Activated T-cell treated with anti-CD3 and anti-CD28 coated beads, Interleukin-2, amount 50 U/mL, for 24 hours (primary cell): ENCODE data around the gene TUBA3E.
"Not testable (repeated sequence)": the region's sequence is repeated elsewhere in the genome, so short reads cannot be mapped to it uniquely, and the experiment has no call there.

ENCODE experiments used
- DNase-seq: peaks from one replicate; pipeline ENCODE4 v3.0.0-alpha.2; 2020
- H3K27ac Mint-ChIP-seq: 2 replicates; pipeline ENCODE4 v1.8.0; 2020; ENCODE audit warnings: mild to moderate bottlenecking, mixed read lengths
- H3K27me3 Mint-ChIP-seq: 2 replicates; pipeline ENCODE4 v1.8.0; 2020; ENCODE audit warnings: mixed read lengths
- H3K36me3 Mint-ChIP-seq: 2 replicates; pipeline ENCODE4 v1.8.0; 2020; ENCODE audit warnings: low read depth, mixed read lengths
- H3K4me1 Mint-ChIP-seq: 2 replicates; pipeline ENCODE4 v1.8.0; 2020; ENCODE audit warnings: low read depth, mixed read lengths
- H3K4me3 Mint-ChIP-seq: 2 replicates; pipeline ENCODE4 v1.8.0; 2020; ENCODE audit warnings: mild to moderate bottlenecking, moderate library complexity, mixed read lengths
- H3K9me3 Mint-ChIP-seq: 2 replicates; pipeline ENCODE4 v1.8.0; 2020; ENCODE audit warnings: mixed read lengths

Gene TUBA3E

GRCh38 chr2:130183512-130184373 lies 14.5 kb downstream of the TUBA3E start:
- H3K4me3 Mint-ChIP-seq, result peak overlapping the region; percentile 84
- H3K9me3 Mint-ChIP-seq, result no peaks in the 10 kb centered on the region
- no peak for DNase-seq
- peaks cover 67% of the 10 kb centered on the region for H3K36me3 Mint-ChIP-seq
- H3K27ac Mint-ChIP-seq, result peak overlapping the region; percentile 89
- H3K27me3 Mint-ChIP-seq, result no peaks in the 10 kb centered on the region
- peaks cover 24% of the 10 kb centered on the region for H3K4me1 Mint-ChIP-seq

GRCh38 chr2:130182826-130183511 lies 15.3 kb downstream of the TUBA3E start:
- peak overlapping the region; percentile 89 for H3K27ac Mint-ChIP-seq
- peaks cover 65% of the 10 kb centered on the region for H3K36me3 Mint-ChIP-seq
- peak overlapping the region; percentile 84 for H3K4me3 Mint-ChIP-seq
- peak; percentile 56 for DNase-seq
- peaks cover 28% of the 10 kb centered on the region for H3K4me1 Mint-ChIP-seq
- not testable (repeated sequence) for H3K27me3 Mint-ChIP-seq, H3K9me3 Mint-ChIP-seq

GRCh38 chr2:130181880-130182682 lies 16.2 kb downstream of the TUBA3E start, which contains the start of gene MZT2B:
MZT2B (plus strand) TSS chr2:130182262; CDS start chr2:130182283, 21 bp downstream.
- peaks cover 33% of the 10 kb centered on the region for H3K4me1 Mint-ChIP-seq
- peaks cover 60% of the 10 kb centered on the region for H3K36me3 Mint-ChIP-seq
- peak within 1 kb of the TSS; percentile 97 for H3K4me3 Mint-ChIP-seq
- H3K27ac Mint-ChIP-seq, result peak within 1 kb of the TSS; percentile 98
- H3K9me3 Mint-ChIP-seq, H3K27me3 Mint-ChIP-seq: not testable (repeated sequence)
- DNase-seq, result peak; percentile 94

GRCh38 chr2:130181325-130181879 lies 16.8 kb downstream of the TUBA3E start, which contains the start of gene SMPD4:
SMPD4 (minus strand) TSS chr2:130181602; CDS start chr2:130176592, 5,010 bp downstream.
- H3K36me3 Mint-ChIP-seq, result peaks cover 63% of the 10 kb centered on the region
- no peaks in the 10 kb centered on the region for H3K9me3 Mint-ChIP-seq
- no peaks in the 10 kb centered on the region for H3K27me3 Mint-ChIP-seq
- H3K4me3 Mint-ChIP-seq, result peak within 1 kb of the TSS; percentile 97
- peak; percentile 99 for DNase-seq
- peak within 1 kb of the TSS; percentile 98 for H3K27ac Mint-ChIP-seq
- peaks cover 37% of the 10 kb centered on the region for H3K4me1 Mint-ChIP-seq

GRCh38 chr2:130180404-130181324 lies 17.6 kb downstream of the TUBA3E start:
- DNase-seq, result not testable (repeated sequence)
- Mint-ChIP-seq H3K4me3 (peak overlapping the region; percentile 97), H3K36me3 (peaks cover 62% of the 10 kb centered on the region)

GRCh38 chr2:130174866-130175265 lies 23.4 kb downstream of the TUBA3E start:
- Mint-ChIP-seq H3K4me1 (peaks cover 24% of the 10 kb centered on the region), H3K36me3 (peaks cover 80% of the 10 kb centered on the region), H3K27ac (peak overlapping the region; percentile 34)
- H3K27me3 Mint-ChIP-seq, H3K4me3 Mint-ChIP-seq, DNase-seq, H3K9me3 Mint-ChIP-seq: not testable (repeated sequence)

More at GRCh38 chr2:130180404-130181324, 17.6 kb downstream of the TUBA3E start:
- Mint-ChIP-seq H3K27ac (peak overlapping the region; percentile 98), H3K4me1 (peaks cover 38% of the 10 kb centered on the region)
- not testable (repeated sequence) for H3K9me3 Mint-ChIP-seq, H3K27me3 Mint-ChIP-seq

GRCh38 chr2:130169896-130170295 lies 28.3 kb downstream of the TUBA3E start:
- Mint-ChIP-seq H3K4me3 (no peak overlapping the region), H3K9me3 (no peaks in the 10 kb centered on the region), H3K4me1 (peaks cover 2% of the 10 kb centered on the region), H3K27me3 (no peaks in the 10 kb centered on the region), H3K27ac (no peak overlapping the region), H3K36me3 (peaks cover 93% of the 10 kb centered on the region)
- no peak for DNase-seq

- H3K27ac Mint-ChIP-seq, H3K4me3 Mint-ChIP-seq, H3K4me1 Mint-ChIP-seq, H3K27me3 Mint-ChIP-seq, DNase-seq, H3K9me3 Mint-ChIP-seq: not testable (repeated sequence)
- peaks cover 93% of the 10 kb centered on the region for H3K36me3 Mint-ChIP-seq
Observed at GRCh38 chr2:130169163-130169562, 29.1 kb downstream of the TUBA3E start.

- H3K27me3 Mint-ChIP-seq, H3K4me1 Mint-ChIP-seq, H3K27ac Mint-ChIP-seq, H3K9me3 Mint-ChIP-seq, H3K4me3 Mint-ChIP-seq, DNase-seq: not testable (repeated sequence)
- peaks cover 92% of the 10 kb centered on the region for H3K36me3 Mint-ChIP-seq
Observed at GRCh38 chr2:130166611-130167010, 31.6 kb downstream of the TUBA3E start.

GRCh38 chr2:130165293-130166016 lies 32.8 kb downstream of the TUBA3E start:
- H3K27me3 Mint-ChIP-seq, result no peaks in the 10 kb centered on the region
- H3K36me3 Mint-ChIP-seq, result peaks cover 94% of the 10 kb centered on the region
- no peaks in the 10 kb centered on the region for H3K9me3 Mint-ChIP-seq
- DNase-seq, result no peak
- H3K4me3 Mint-ChIP-seq, result no peak overlapping the region
- no peak overlapping the region for H3K27ac Mint-ChIP-seq
- peaks cover 1% of the 10 kb centered on the region for H3K4me1 Mint-ChIP-seq

- Mint-ChIP-seq H3K27ac (no peak overlapping the region), H3K9me3 (no peaks in the 10 kb centered on the region), H3K36me3 (peaks cover 94% of the 10 kb centered on the region), H3K4me3 (no peak overlapping the region), H3K27me3 (no peaks in the 10 kb centered on the region), H3K4me1 (peaks cover 5% of the 10 kb centered on the region)
- DNase-seq, result no peak
Observed at GRCh38 chr2:130162968-130163367, 35.3 kb downstream of the TUBA3E start.

- H3K4me3 Mint-ChIP-seq, DNase-seq, H3K27ac Mint-ChIP-seq, H3K4me1 Mint-ChIP-seq, H3K27me3 Mint-ChIP-seq, H3K9me3 Mint-ChIP-seq: not testable (repeated sequence)
- peaks cover 94% of the 10 kb centered on the region for H3K36me3 Mint-ChIP-seq
Observed at GRCh38 chr2:130162486-130162885, 35.8 kb downstream of the TUBA3E start.
